Colonic mucosa (tissue), 4 donors: ENCODE results near the gene ERCC6. TPM values are rescaled to one million over a fixed set of nuclear protein-coding genes. Genes with fewer than 3 reads are reported as not detected.

Experiments
- DNase-seq: peaks from one replicate; pipeline ENCODE4 v3.0.0-alpha.2; 2020
- H3K27ac ChIP-seq: fragments of 200-600 bp; one replicate; pipeline ENCODE4 v1.8.0; 2021
- H3K27me3 ChIP-seq: fragments of 200-600 bp; one replicate; pipeline ENCODE4 v1.8.0; 2021
- H3K36me3 ChIP-seq: fragments of 200-600 bp; one replicate; pipeline ENCODE4 v1.8.0; 2021
- H3K4me1 ChIP-seq: fragments of 200-600 bp; one replicate; pipeline ENCODE4 v1.8.0; 2021; ENCODE audit warnings: mild to moderate bottlenecking
- H3K4me3 ChIP-seq: fragments of 200-600 bp; one replicate; pipeline ENCODE4 v1.8.0; 2021
- H3K9ac ChIP-seq, 2 donors: one replicate each; pipeline ENCODE4 v1.7.0; 2013; ENCODE audit warnings: control low read depth in 2 of 2, low read depth in 2 of 2, low read length in 2 of 2
- H3K9me3 ChIP-seq: fragments of 200-600 bp; one replicate; pipeline ENCODE4 v1.8.0; 2021
- intact Hi-C: fragments of 100-400 bp; cut with DNase I; formaldehyde crosslinking; loops from one replicate; pipeline ENCODE4 v1.14.1; 2022
- total RNA-seq, 2 donors: library from RNA; stranded (reverse); fragmentation: NEBNext Ultra II Directional in 1 of 2; extraction: Animal tissue kit (Norgen Biotek cat#: 25700) in 1 of 2; gene quantifications; one replicate each; pipeline ENCODE4 v1.2.1, GENCODE V29; 2021
- TF ChIP-seq, protein P1 (sequence below): fragments of 200-600 bp; IDR thresholded peaks from one replicate; pipeline ENCODE4 v1.8.0; 2022; ENCODE audit warnings: antibody characterized with exemption, mild to moderate bottlenecking
- donor health status: healthy.
- donor health status: DM: no; HTN: no; CAD: no.
- donor health status: DM: no; HTN: no; CAD: no.

The ERCC6 gene
- total RNA-seq, 2 donors from 2014 or later = 16.4 to 18.0 TPM

DNA sequence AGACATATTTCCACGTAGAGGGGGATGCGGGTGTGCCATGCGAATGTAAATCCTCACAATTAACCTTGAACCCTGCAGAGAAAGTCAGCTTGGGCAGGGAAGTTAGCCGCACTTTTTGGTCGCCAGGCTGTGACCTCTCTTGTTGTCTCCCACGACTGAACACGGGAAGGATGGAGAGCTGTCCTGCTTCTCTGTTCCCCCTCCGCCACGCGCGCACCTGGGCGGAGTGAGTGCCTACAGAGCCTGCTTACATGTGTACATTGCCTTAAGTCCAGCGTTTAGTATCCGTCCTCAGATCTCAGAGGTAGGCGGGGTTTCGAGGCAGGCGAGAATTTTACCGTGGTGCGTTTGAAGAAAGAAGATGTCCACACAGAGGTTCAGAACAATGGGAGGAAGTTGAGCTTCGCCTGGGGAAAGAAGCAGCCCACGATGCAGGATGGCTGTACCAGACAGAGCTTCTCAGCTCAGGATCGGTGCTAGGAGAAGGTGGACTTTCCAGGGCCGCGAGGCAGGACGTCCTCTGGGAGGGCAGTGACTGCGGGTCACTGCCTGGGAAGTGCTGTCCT lies 482 bp upstream of the ERCC6 start:
- DNase-seq = peak; percentile 58
- TF ChIP-seq, protein P1, sequence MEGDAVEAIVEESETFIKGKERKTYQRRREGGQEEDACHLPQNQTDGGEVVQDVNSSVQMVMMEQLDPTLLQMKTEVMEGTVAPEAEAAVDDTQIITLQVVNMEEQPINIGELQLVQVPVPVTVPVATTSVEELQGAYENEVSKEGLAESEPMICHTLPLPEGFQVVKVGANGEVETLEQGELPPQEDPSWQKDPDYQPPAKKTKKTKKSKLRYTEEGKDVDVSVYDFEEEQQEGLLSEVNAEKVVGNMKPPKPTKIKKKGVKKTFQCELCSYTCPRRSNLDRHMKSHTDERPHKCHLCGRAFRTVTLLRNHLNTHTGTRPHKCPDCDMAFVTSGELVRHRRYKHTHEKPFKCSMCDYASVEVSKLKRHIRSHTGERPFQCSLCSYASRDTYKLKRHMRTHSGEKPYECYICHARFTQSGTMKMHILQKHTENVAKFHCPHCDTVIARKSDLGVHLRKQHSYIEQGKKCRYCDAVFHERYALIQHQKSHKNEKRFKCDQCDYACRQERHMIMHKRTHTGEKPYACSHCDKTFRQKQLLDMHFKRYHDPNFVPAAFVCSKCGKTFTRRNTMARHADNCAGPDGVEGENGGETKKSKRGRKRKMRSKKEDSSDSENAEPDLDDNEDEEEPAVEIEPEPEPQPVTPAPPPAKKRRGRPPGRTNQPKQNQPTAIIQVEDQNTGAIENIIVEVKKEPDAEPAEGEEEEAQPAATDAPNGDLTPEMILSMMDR = no peak
- peak overlapping the region; percentile 79 to 82 for H3K9ac ChIP-seq
- H3K36me3 ChIP-seq = no peaks in the 10 kb centered on the region
- no peaks in the 10 kb centered on the region for H3K9me3 ChIP-seq
- peaks cover 7% of the 10 kb centered on the region for H3K4me1 ChIP-seq
- intact Hi-C loops = no loop called here
- peak overlapping the region; percentile 87 for H3K27ac ChIP-seq
- H3K27me3 ChIP-seq = no peaks in the 10 kb centered on the region
- H3K4me3 ChIP-seq = peak overlapping the region; percentile 69

DNA sequence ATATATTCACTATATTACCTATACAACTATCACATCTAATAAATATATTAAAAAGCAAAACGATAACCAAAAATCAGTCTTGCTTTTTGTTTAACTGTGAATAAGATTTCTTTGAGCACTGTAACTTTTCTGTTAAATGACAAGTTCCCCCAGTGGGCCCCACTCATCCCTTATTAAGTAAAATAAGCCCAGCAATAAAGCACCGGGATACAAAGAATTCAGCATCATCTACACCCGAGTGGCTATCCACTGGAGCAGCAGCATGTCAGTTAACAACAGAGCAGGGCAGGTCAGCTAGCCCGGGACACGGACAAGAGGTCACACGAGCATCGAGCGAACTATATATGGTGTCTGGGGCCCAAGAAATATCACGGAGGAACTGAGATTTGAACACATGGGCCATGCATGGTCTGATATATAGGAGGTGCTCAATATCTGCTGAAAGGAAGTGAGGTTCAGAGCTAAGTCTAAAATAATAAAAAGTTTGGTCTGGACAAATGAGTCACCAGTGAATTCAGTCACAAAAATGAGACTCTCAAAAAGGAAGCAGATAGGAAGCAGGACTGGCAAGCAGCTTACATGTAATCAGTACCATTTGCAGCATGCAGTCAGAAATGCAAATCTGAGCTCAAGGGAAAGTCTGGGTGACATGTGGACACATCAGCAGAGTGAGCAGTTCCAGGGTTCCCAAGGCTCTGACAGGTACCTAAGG lies 4.1 kb downstream of the ERCC6 start:
- no peak overlapping the region for H3K9ac ChIP-seq
- H3K4me1 ChIP-seq = peaks cover 7% of the 10 kb centered on the region
- no peak overlapping the region for H3K4me3 ChIP-seq
- TF ChIP-seq, protein P1 = no peak
- DNase-seq = no peak
- H3K36me3 ChIP-seq = peaks cover 6% of the 10 kb centered on the region
- H3K27ac ChIP-seq = no peak overlapping the region
- intact Hi-C loops = no loop called here
- H3K9me3 ChIP-seq = no peaks in the 10 kb centered on the region
- no peaks in the 10 kb centered on the region for H3K27me3 ChIP-seq

DNA sequence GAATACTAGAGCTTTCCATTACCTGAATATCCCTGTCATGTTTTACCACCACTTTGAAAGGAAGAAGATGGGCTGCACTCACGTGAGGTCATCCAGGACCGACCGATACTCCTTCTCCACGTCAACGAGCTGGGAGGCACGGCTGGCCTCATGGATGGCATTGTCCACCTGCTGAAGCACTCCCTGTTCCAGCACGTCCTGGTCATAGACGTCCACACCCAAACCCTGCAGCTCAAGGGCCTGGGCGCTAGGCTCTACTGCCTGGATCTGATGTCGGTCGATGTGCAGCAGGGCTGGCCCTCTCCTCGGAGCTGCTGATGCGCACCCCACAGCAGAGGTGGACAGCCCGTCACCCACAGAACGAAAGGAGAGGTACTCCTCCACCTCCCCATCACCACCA lies 6.5 kb downstream of the ERCC6 start:
- intact Hi-C loops = no loop called here
- H3K9ac ChIP-seq = no peak overlapping the region
- DNase-seq = no peak

DNA sequence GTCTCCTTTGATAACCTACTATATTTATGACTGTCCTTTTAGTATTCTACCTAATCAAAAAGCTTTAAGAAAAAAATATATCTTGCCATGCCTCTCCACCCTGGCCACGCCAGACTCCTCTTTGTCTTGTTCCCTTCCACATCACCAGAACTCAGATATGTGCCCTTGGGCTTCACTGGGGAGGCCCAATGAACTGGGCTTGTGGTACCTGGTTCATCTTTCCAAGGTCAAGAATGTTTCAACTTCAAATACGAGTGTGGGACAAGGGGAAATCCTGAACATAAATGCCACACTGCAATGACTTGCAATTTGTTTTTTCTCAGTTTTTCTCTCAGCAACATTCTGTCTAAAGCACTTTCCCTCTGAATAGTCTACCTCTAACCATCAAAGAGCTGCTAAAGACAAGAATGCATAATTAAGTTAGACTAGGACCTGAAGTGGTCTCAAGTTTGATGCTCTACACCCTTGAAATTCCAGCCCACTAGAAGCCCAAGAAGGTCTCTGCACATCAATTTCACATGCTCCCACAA lies 9.9 kb downstream of the ERCC6 start:
- H3K36me3 ChIP-seq = peaks cover 6% of the 10 kb centered on the region

More for the DNA sequence above, 6.5 kb downstream of the ERCC6 start:
- TF ChIP-seq, protein P1 = no peak
- Histone ChIP-seq H3K4me1 (no peaks in the 10 kb centered on the region), H3K9me3 (no peaks in the 10 kb centered on the region), H3K36me3 (peaks cover 6% of the 10 kb centered on the region), H3K4me3 (no peak overlapping the region), H3K27ac (no peak overlapping the region), H3K27me3 (no peaks in the 10 kb centered on the region)

DNA sequence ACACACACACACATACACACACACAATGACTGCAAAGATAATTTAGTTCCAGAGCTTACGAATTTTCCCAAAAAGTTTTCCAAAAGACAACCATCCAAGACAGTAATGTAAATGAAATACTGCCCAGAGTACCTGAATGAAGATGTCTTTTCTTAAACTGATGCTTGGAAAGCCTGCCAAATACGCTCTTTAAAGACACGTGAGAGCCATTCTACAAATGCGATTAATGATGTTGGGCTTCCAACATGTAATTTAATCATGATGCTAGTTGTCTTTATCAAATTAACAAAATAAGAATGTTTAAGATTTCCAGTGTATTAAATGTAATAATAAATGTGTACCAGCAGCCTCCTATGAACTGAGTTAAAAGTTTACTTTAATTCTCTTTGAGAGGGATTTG lies 11.1 kb downstream of the ERCC6 start:
- TF ChIP-seq, protein P1 = no peak
- Histone ChIP-seq H3K36me3 (peaks cover 12% of the 10 kb centered on the region), H3K9ac (no peak overlapping the region), H3K27ac (no peak overlapping the region), H3K4me3 (no peak overlapping the region), H3K27me3 (no peaks in the 10 kb centered on the region), H3K9me3 (no peaks in the 10 kb centered on the region), H3K4me1 (no peaks in the 10 kb centered on the region)
- no peak for DNase-seq
- intact Hi-C loops = no loop called here

More for the DNA sequence above, 9.9 kb downstream of the ERCC6 start:
- TF ChIP-seq, protein P1 = no peak
- intact Hi-C loops = no loop called here
- no peaks in the 10 kb centered on the region for H3K4me1 ChIP-seq
- H3K9me3 ChIP-seq = no peaks in the 10 kb centered on the region
- DNase-seq = no peak
- no peak overlapping the region for H3K4me3 ChIP-seq
- H3K9ac ChIP-seq = no peak overlapping the region
- no peaks in the 10 kb centered on the region for H3K27me3 ChIP-seq
- H3K27ac ChIP-seq = no peak overlapping the region
